Body of pancreas (tissue), 4 donors: Measurements from ENCODE around the gene HERC4. TPM values are rescaled to one million over a fixed set of nuclear protein-coding genes. Genes with fewer than 3 reads are reported as not detected.

Source experiments
- ATAC-seq: fragments of 150-250 bp; one replicate; pipeline ENCODE4 v1.9.1; 2016
- DNase-seq, 4 donors: peaks; one replicate each; pipeline ENCODE4 v3.0.0-alpha.2; 2019
- H3K27ac ChIP-seq, 4 donors: fragments of 200-600 bp; sonication (generic); 1 replicate in 3 of 4; 2 replicates in 1 of 4; pipeline versions ENCODE4 v1.5.1 to v1.6.1; 2016 to 2019; ENCODE audit warnings: mild to moderate bottlenecking in 1 of 4, mixed read lengths in 1 of 4, moderate library complexity in 1 of 4
- H3K27me3 ChIP-seq, 2 donors: fragments of 200-600 bp; sonication (generic); one replicate each; pipeline ENCODE4 v1.6.0; 2016; ENCODE audit warnings: mild to moderate bottlenecking in 1 of 2
- H3K36me3 ChIP-seq, 2 donors: fragments of 200-600 bp; sonication (generic); replicated peaks in 1 of 2; 2 replicates each; pipeline ENCODE4 v1.5.1; 2016; ENCODE audit warnings: low read depth in 2 of 2; ENCODE audit not compliant: insufficient read depth in 1 of 2
- H3K4me1 ChIP-seq: fragments of 200-600 bp; sonication (generic); one replicate; pipeline ENCODE4 v1.6.0; 2016
- H3K4me3 ChIP-seq, 2 donors: fragments of 200-600 bp; sonication (generic); 1 replicate in 1 of 2; 2 replicates in 1 of 2; pipeline ENCODE4 v1.5.1; 2016 to 2019
- H3K9me3 ChIP-seq, 3 donors: fragments of 200-600 bp; sonication (generic); 1 replicate in 2 of 3; 2 replicates in 1 of 3; pipeline ENCODE4 v1.5.1; 2016
- CTCF ChIP-seq, 7 experiments: fragments of 450-650 bp in 4 of 7; fragments of 200-600 bp in 3 of 7; sonication (generic) in 3 of 7; IDR thresholded peaks; one replicate each; pipeline ENCODE4 v1.5.1; 2016 to 2019; ENCODE audit warnings: antibody characterized with exemption in 7 of 7
- POLR2A ChIP-seq, 3 donors: fragments of 450-650 bp; IDR thresholded peaks; one replicate each; pipeline ENCODE4 v1.6.1; 2016; ENCODE audit warnings: antibody characterized with exemption in 3 of 3, mild to moderate bottlenecking in 2 of 3
- WGBS, 2 donors: methylation state at CpG; one replicate each; pipeline ENCODE4 v1.1.5; 2017; 5-methylcytosine and 5-hydroxymethylcytosine counted together
- intact Hi-C: fragments of 100-400 bp; cut with DNase I; formaldehyde crosslinking; loops from one replicate; pipeline ENCODE4 v1.15.1; 2023
- small RNA-seq: library from RNA; depleted of rRNA; stranded (forward); fragments of <200 nt; gene quantifications from one replicate; pipeline ENCODE3, GENCODE V24; 2016
- total RNA-seq, 2 donors: library from RNA; depleted of rRNA; stranded (reverse); fragments of >200 nt; gene quantifications; one replicate each; pipeline ENCODE4 v1.1.0, GENCODE V29; 2016

The HERC4 gene
- total RNA-seq, 2 donors from 2014 or later: 21.4 to 42.8 TPM

DNA sequence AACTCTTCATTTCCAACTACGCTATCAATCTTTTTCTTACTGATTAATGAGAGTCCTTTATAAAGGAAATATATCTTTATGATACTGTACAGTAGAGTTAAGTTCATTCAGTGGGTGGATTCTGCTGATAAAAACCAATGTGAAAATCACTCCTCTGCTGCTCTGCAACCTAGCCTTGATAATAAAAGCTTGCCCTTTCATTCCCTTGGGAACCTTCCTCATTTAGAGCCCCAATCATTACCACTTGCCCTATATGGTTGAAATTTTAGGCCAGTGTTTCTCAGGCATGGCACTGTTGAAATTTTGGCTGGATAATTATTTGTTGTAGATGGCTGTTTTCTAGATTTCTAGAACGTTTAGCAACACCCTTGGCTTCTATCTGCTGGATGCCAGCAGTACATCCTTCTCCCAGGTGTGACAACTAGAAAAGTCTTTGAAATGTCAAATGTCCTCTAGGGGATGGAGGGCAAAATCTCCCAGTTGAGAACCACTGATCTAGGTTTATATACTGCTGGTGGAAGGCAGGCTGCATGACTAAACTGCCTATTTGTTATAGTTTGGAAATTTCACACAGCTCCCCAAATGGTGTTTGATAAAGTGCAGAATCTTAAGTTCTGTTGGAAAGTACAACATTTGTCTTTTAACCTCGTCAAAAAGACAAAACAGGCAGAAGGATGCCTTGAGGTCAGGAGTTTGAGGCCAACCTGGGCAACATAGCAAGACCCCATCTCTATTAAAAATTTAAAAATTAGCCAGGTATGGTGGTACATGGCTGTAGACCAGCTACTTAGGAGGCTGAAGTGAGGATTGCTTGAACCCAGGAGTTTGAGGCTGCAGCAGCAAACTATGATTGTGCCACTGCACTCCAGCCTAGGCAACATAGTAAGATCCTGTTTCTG, 199.5 kb downstream of the HERC4 start:
- Histone ChIP-seq H3K27me3 (no peaks in the 10 kb centered on the region), H3K9me3 (no peaks in the 10 kb centered on the region), H3K4me3 (no peak overlapping the region), H3K27ac (no peak overlapping the region), H3K4me1 (no peaks in the 10 kb centered on the region), H3K36me3 (no peaks in the 10 kb centered on the region)
- DNase-seq (no peak), ATAC-seq (no peak)
- TF ChIP-seq CTCF (IDR thresholded peaks at IDR 0.05): no peak
- no peak for TF ChIP-seq POLR2A (IDR thresholded peaks at IDR 0.05)
- 52 to 60% methylated on average over 3 of the region's 3 CpGs for WGBS, 2 donors
- intact Hi-C loops: no loop called here

Small RNAs within 50 kb of the gene (small RNA-seq; reads per million reads assigned to genes)
- gene RN7SL220P: not detected

Other genes with a start within 250 kb of the HERC4 start
- gene DNAJC12, start 237.1 kb downstream of the HERC4 start, total RNA-seq: 10 to 100 TPM in 1 of 2 donors, 1 to 10 TPM in 1; 8.2 to 26.2 TPM
- 10 to 100 TPM; 13.5 to 15.8 TPM for gene SIRT1, start 190.6 kb downstream of the HERC4 start, total RNA-seq
- 1 to 10 TPM in 1 of 2 donors, not detected in 1; 2.3 TPM for gene MYPN, start 34.2 kb upstream of the HERC4 start, total RNA-seq
- gene ATOH7, start 156.8 kb upstream of the HERC4 start, total RNA-seq: not detected